ENCODE data around the gene FRG2B. TPM values are rescaled to one million over a fixed set of nuclear protein-coding genes. Genes with fewer than 3 reads are reported as not detected.

Gene FRG2B
- not detected in 2 replicates for total RNA-seq

DNA sequence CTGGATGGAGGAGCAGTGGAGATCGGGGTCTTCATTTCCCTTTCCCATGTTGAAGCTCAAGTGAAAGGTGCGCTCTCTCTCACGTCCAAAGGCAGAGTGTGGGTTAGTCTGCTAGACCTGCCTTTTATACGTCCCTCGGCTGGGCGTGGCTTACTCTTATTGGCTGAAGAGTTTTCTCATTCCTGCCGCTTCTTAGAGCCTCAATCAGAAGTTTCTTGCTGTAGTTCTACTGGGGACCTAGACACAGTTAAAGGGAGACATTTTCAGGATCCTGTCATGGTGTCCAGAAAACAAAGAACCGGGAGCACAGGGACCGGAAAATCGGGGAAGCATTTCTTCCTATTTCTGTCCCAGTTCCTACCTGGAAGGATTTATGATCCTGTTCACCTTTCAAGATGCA, at the start of gene FRG2B:
Gene FRG2B, minus strand, starts transcription at position 101 of the 400 bp plus-strand sequence. Its CDS starts 53 bp downstream, at position 48.

Other genes with a start within 250 kb of the FRG2B start
- gene PAOX, start 247.5 kb downstream of the FRG2B start, total RNA-seq: 4.4 and 4.6 TPM in 2 replicates
- 34.3 and 34.8 TPM in 2 replicates for gene MTG1, start 232.6 kb downstream of the FRG2B start, total RNA-seq
- gene SPRN, start 202.2 kb downstream of the FRG2B start, total RNA-seq: 0.59 and 1.2 TPM in 2 replicates
- gene SCART1, start 172.8 kb downstream of the FRG2B start, total RNA-seq: 0.15 and 0.34 TPM in 2 replicates
- not detected in 2 replicates for gene CYP2E1, start 99.4 kb downstream of the FRG2B start, total RNA-seq
- not detected in 2 replicates for gene SYCE1, start 61.2 kb downstream of the FRG2B start, total RNA-seq

Data from bronchus fibroblast of lung (primary cell).